SK-N-SH (cell line): ENCODE results near the gene KIZ. TPM values are rescaled to one million over a fixed set of nuclear protein-coding genes. Genes with fewer than 3 reads are reported as not detected.

Experiments used
- CTCF ChIA-PET: fragments of 300-600, 350-600 bp; formaldehyde crosslinking; extraction: SDS; loops from one replicate; lab custom pipeline; 2021; lab: Yijun Ruan, JAX
- POLR2A ChIA-PET: fragments of 350-600 bp; sonication (Branson Sonifier 250); formaldehyde crosslinking; extraction: SDS; loops from one replicate; lab custom pipeline; 2020; ENCODE audit warnings: antibody characterized with exemption, inconsistent platforms; lab: Yijun Ruan, JAX
- DNase-seq: peaks from one replicate; pipeline ENCODE4 v3.0.0; 2012
- H2AFZ ChIP-seq: fragments of 200-600 bp; sonication (generic); 2 replicates; pipeline ENCODE4 v1.8.1; 2016; ENCODE audit warnings: antibody characterized with exemption, mild to moderate bottlenecking, low read depth
- H3F3A ChIP-seq: fragments of 200-600 bp; sonication (generic); replicated peaks from 2 replicates; pipeline ENCODE3; 2016; ENCODE audit warnings: antibody characterized with exemption, mild to moderate bottlenecking; ENCODE audit not compliant: insufficient read depth
- H3K27ac ChIP-seq, 2 experiments: fragments of 200-500 bp in 1 of 2; fragments of 200-600 bp in 1 of 2; sonication (Bioruptor generic) in 1 of 2; sonication (generic), shearing (Covaris generic) in 1 of 2; 2 replicates each; pipeline versions ENCODE4 v1.5.1 to v1.6.1; 2014 to 2016; ENCODE audit warnings: low read depth in 2 of 2, inconsistent platforms in 1 of 2, low read length in 1 of 2, mild to moderate bottlenecking in 1 of 2, mixed read lengths in 1 of 2
- H3K27me3 ChIP-seq: fragments of 200-600 bp; sonication (generic), shearing (Covaris generic); 2 replicates; pipeline ENCODE4 v1.6.1; 2016; ENCODE audit warnings: mixed run types; ENCODE audit not compliant: insufficient read depth
- H3K36me3 ChIP-seq, 2 experiments: fragments of 200-500 bp in 1 of 2; fragments of 200-600 bp in 1 of 2; sonication (Bioruptor generic) in 1 of 2; sonication (generic) in 1 of 2; replicated peaks in 1 of 2; 2 replicates each; pipeline versions ENCODE3 to v1.5.1; 2014 to 2016; ENCODE audit warnings: low read length in 1 of 2, mild to moderate bottlenecking in 1 of 2; ENCODE audit not compliant: insufficient read depth in 2 of 2, control insufficient read depth in 1 of 2
- H3K4me1 ChIP-seq, 2 experiments: fragments of 200-500 bp in 1 of 2; fragments of 200-600 bp in 1 of 2; sonication (Bioruptor generic) in 1 of 2; sonication (generic), shearing (Covaris generic) in 1 of 2; 2 replicates each; pipeline versions ENCODE4 v1.5.1 to v1.6.1; 2014 to 2016; ENCODE audit warnings: low read depth in 1 of 2, low read length in 1 of 2, mixed run types in 1 of 2; ENCODE audit not compliant: insufficient read depth in 2 of 2, control insufficient read depth in 1 of 2
- H3K4me2 ChIP-seq: fragments of 200-600 bp; sonication (generic), shearing (Covaris generic); 2 replicates; pipeline ENCODE4 v1.6.1; 2017; ENCODE audit warnings: mixed run types
- H3K4me3 ChIP-seq, 2 experiments: fragments of 200-500 bp in 1 of 2; fragments of 200-600 bp in 1 of 2; sonication (Bioruptor generic) in 1 of 2; sonication (generic), shearing (Covaris generic) in 1 of 2; 2 replicates each; pipeline versions ENCODE4 v1.5.1 to v1.8.1; 2014 to 2016; ENCODE audit warnings: low read depth in 2 of 2, inconsistent platforms in 1 of 2, low read length in 1 of 2, mild to moderate bottlenecking in 1 of 2, mixed read lengths in 1 of 2, moderate library complexity in 1 of 2
- H3K79me2 ChIP-seq: fragments of 200-600 bp; sonication (generic); 2 replicates; pipeline ENCODE4 v1.8.1; 2017; ENCODE audit warnings: mild to moderate bottlenecking; ENCODE audit not compliant: insufficient read depth
- H3K9ac ChIP-seq: fragments of 200-600 bp; sonication (generic); 2 replicates; pipeline ENCODE4 v1.6.1; 2017; ENCODE audit warnings: mixed run types
- H3K9me2 ChIP-seq: fragments of 200-600 bp; sonication (generic); 2 replicates; pipeline ENCODE4 v1.6.1; 2017; ENCODE audit warnings: mixed run types
- H3K9me3 ChIP-seq: fragments of 200-600 bp; sonication (generic); 2 replicates; pipeline ENCODE4 v1.6.1; 2017; ENCODE audit warnings: mixed run types, mild to moderate bottlenecking, moderate library complexity
- H4K20me1 ChIP-seq: fragments of 200-600 bp; sonication (generic); 2 replicates; pipeline ENCODE4 v1.6.1; 2017; ENCODE audit warnings: mild to moderate bottlenecking, mixed run types; ENCODE audit not compliant: insufficient read depth
- FOXJ3 ChIP-seq: sonication (generic); formaldehyde crosslinking; IDR thresholded peaks from 2 replicates; pipeline ENCODE4 v1.5.1; 2020; ENCODE audit warnings: mild to moderate bottlenecking, missing genetic modification reagents
- FOXM1 ChIP-seq: IDR thresholded peaks from 2 replicates; pipeline ENCODE4 v1.4.0; 2012; ENCODE audit warnings: low read depth, mild to moderate bottlenecking
- GABPA ChIP-seq: IDR thresholded peaks from 2 replicates; pipeline ENCODE4 v1.4.0; 2012; ENCODE audit warnings: low read depth, mild to moderate bottlenecking
- GATA2 ChIP-seq: sonication (generic); formaldehyde crosslinking; IDR thresholded peaks from 2 replicates; pipeline ENCODE4 v1.5.0; 2020; ENCODE audit warnings: mild to moderate bottlenecking, missing genetic modification reagents
- MEF2A ChIP-seq: IDR thresholded peaks from 2 replicates; pipeline ENCODE4 v1.4.0; 2012; ENCODE audit warnings: low read depth, borderline replicate concordance
- MXI1 ChIP-seq: IDR thresholded peaks from 2 replicates; pipeline ENCODE4 v1.6.1; 2012; ENCODE audit warnings: mild to moderate bottlenecking, low read depth, low read length, improper control_type of control experiment
- NFIC ChIP-seq: IDR thresholded peaks from 2 replicates; pipeline ENCODE4 v1.4.0; 2012; ENCODE audit warnings: borderline replicate concordance
- POLR2AphosphoS5 ChIP-seq: IDR thresholded peaks from 2 replicates; pipeline ENCODE4 v1.6.1; 2012; ENCODE audit warnings: low read depth, low read length
- RCOR1 ChIP-seq: fragments of 150-350 bp; IDR thresholded peaks from 2 replicates; pipeline ENCODE4 v1.6.1; 2017; ENCODE audit warnings: antibody characterized with exemption, low read length
- RFX5 ChIP-seq: IDR thresholded peaks from 2 replicates; pipeline ENCODE4 v1.6.1; 2012; ENCODE audit warnings: mild to moderate bottlenecking, improper control_type of control experiment, low read length
- RXRA ChIP-seq: IDR thresholded peaks from 2 replicates; pipeline ENCODE4 v1.4.0; 2012; ENCODE audit warnings: low read depth, mild to moderate bottlenecking, borderline replicate concordance
- SIN3A ChIP-seq: IDR thresholded peaks from 2 replicates; pipeline ENCODE4 v1.6.1; 2012; ENCODE audit warnings: low read depth, mild to moderate bottlenecking, low read length, moderate library complexity, borderline replicate concordance
- TAF1 ChIP-seq: IDR thresholded peaks from 2 replicates; pipeline ENCODE4 v1.6.1; 2012; ENCODE audit warnings: low read depth, mild to moderate bottlenecking, low read length, moderate library complexity, borderline replicate concordance
- TEAD4 ChIP-seq: IDR thresholded peaks from 2 replicates; pipeline ENCODE4 v1.4.0; 2012; ENCODE audit warnings: mild to moderate bottlenecking, borderline replicate concordance; ENCODE audit not compliant: insufficient read depth
- YY1 ChIP-seq: IDR thresholded peaks from 2 replicates; pipeline ENCODE4 v1.4.0; 2012; ENCODE audit warnings: low read depth, mild to moderate bottlenecking
- WGBS: methylation state at CpG from one replicate; pipeline ENCODE4 v1.1.6; 2017; ENCODE audit warnings: low lambda C conversion rate; 5-methylcytosine and 5-hydroxymethylcytosine counted together
- polyA plus RNA-seq, 3 experiments: library from polyadenylated mRNA; depleted of rRNA; stranded (reverse); fragments of >200 nt; gene quantifications; 2 replicates each; pipeline ENCODE4 v1.2.3, GENCODE V29; 2012
- TF ChIP-seq, protein P1 (sequence below): IDR thresholded peaks from 2 replicates; pipeline ENCODE4 v1.4.0; 2012; ENCODE audit warnings: low read depth
- TF ChIP-seq, protein P2 (sequence below): IDR thresholded peaks from 2 replicates; pipeline ENCODE4 v1.4.0; 2012; ENCODE audit warnings: low read depth, borderline replicate concordance
- TF ChIP-seq, protein P3 (sequence below): IDR thresholded peaks from 2 replicates; pipeline ENCODE4 v1.4.0; 2012; ENCODE audit warnings: low read depth, borderline replicate concordance
- TF ChIP-seq, protein P4 (sequence below): IDR thresholded peaks from 2 replicates; pipeline ENCODE4 v1.6.1; 2012; ENCODE audit warnings: mild to moderate bottlenecking, low read depth, low read length, moderate library complexity

Gene KIZ
- polyA plus RNA-seq, 1 of the 3 experiments (the other 2 are of a cell fraction): 3.9 TPM

DNA sequence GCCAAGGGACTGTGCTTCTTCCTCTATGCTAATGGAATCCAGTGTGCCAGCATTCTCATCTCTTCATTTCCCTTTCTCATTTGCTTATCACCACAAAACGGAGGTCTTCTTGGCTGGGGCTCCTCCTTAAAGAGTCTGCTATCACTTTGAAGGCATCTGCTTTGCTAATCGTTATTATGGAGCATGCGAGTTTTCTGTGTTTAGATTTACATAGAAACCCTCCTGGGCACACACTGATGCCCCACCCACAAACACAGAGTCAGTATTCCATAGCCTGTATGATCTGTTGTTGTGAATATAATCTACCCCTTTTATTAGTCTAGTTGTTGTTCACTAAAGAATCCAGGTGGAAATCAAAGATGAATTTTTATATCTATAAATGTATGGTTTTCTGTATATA is 93.8 kb downstream of the KIZ start:
- no peaks in the 10 kb centered on the region for H3F3A ChIP-seq
- TF ChIP-seq NFIC (no peak), RXRA (no peak), FOXM1 (no peak)
- TF ChIP-seq, protein P1, sequence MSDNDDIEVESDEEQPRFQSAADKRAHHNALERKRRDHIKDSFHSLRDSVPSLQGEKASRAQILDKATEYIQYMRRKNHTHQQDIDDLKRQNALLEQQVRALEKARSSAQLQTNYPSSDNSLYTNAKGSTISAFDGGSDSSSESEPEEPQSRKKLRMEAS: no peak
- TF ChIP-seq, all 33 proteins: peak for 0
- no peaks in the 10 kb centered on the region for H3K9me3 ChIP-seq
- no peaks in the 10 kb centered on the region for H4K20me1 ChIP-seq
- H3K79me2 ChIP-seq: no peaks in the 10 kb centered on the region
- no peak overlapping the region for H3K27ac ChIP-seq
- DNase-seq: no peak
- no peak overlapping the region for H3K9ac ChIP-seq
- H2AFZ ChIP-seq: no peak overlapping the region
- CTCF ChIA-PET: interaction anchor here (1.0 to 5.7 kb wide), 2 partner anchors 16 to 383 kb away, joined by 4 to 47 read pairs; no protein-coding TSS in a partner anchor
- no peak overlapping the region for H3K4me2 ChIP-seq
- H3K4me1 ChIP-seq: peaks cover 0 to 3% of the 10 kb centered on the region in 2 experiments; a peak in 2 of 4 replicates
- no peaks in the 10 kb centered on the region for H3K27me3 ChIP-seq
- no peaks in the 10 kb centered on the region for H3K36me3 ChIP-seq
- POLR2A ChIA-PET: no interaction called here
- H3K9me2 ChIP-seq: no peaks in the 10 kb centered on the region
- H3K4me3 ChIP-seq: no peak overlapping the region
- WGBS: 67% methylated on average over 3 of the region's 3 CpGs

DNA sequence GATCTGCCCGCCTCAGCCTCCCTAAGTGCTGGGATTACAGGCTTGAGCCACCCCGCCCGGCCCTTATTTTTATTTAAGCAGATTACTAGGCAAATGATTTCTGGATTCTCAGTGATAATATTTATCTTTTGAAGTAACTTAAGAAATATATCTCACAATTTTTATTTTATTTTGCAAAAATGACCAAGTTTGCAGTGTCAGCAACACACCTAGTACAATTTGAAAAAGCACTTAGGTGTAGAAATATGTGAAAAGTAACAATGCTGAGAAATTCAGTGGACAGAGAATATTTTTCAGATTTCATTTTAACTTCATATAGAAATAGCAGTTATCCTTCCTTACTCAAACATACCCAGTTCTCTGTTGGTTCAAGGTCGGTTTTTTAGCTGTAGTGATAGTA is 98.3 kb downstream of the KIZ start:
- ChIA-PET CTCF (interaction anchor here (2.5 to 2.7 kb wide), 2 partner anchors 12 to 281 kb away, joined by 9 to 26 read pairs; no protein-coding TSS in a partner anchor), POLR2A (no interaction called here)
- peaks cover 0 to 3% of the 10 kb centered on the region in 2 experiments; a peak in 2 of 4 replicates for H3K4me1 ChIP-seq
- no peaks in the 10 kb centered on the region for H3K27me3 ChIP-seq
- no peaks in the 10 kb centered on the region for H3F3A ChIP-seq
- H3K4me2 ChIP-seq: no peak overlapping the region
- no peak overlapping the region for H2AFZ ChIP-seq
- H3K4me3 ChIP-seq: no peak overlapping the region
- H3K27ac ChIP-seq: no peak overlapping the region
- DNase-seq: no peak
- H4K20me1 ChIP-seq: no peaks in the 10 kb centered on the region
- no peaks in the 10 kb centered on the region for H3K36me3 ChIP-seq
- no peaks in the 10 kb centered on the region for H3K9me3 ChIP-seq
- no peak for TF ChIP-seq POLR2AphosphoS5
- TF ChIP-seq NFIC: no peak
- no peak for TF ChIP-seq MXI1
- TF ChIP-seq, protein P2, sequence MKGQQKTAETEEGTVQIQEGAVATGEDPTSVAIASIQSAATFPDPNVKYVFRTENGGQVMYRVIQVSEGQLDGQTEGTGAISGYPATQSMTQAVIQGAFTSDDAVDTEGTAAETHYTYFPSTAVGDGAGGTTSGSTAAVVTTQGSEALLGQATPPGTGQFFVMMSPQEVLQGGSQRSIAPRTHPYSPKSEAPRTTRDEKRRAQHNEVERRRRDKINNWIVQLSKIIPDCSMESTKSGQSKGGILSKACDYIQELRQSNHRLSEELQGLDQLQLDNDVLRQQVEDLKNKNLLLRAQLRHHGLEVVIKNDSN: no peak
- TF ChIP-seq GATA2 (CRISPR knock-in tag): no peak
- no peak for TF ChIP-seq GABPA
- no peak for TF ChIP-seq YY1
- no peak for TF ChIP-seq FOXJ3
- TF ChIP-seq, protein P3, sequence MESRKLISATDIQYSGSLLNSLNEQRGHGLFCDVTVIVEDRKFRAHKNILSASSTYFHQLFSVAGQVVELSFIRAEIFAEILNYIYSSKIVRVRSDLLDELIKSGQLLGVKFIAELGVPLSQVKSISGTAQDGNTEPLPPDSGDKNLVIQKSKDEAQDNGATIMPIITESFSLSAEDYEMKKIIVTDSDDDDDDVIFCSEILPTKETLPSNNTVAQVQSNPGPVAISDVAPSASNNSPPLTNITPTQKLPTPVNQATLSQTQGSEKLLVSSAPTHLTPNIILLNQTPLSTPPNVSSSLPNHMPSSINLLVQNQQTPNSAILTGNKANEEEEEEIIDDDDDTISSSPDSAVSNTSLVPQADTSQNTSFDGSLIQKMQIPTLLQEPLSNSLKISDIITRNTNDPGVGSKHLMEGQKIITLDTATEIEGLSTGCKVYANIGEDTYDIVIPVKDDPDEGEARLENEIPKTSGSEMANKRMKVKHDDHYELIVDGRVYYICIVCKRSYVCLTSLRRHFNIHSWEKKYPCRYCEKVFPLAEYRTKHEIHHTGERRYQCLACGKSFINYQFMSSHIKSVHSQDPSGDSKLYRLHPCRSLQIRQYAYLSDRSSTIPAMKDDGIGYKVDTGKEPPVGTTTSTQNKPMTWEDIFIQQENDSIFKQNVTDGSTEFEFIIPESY: no peak
- no peak for TF ChIP-seq FOXM1
- TF ChIP-seq RCOR1: no peak
- no peak for TF ChIP-seq MEF2A
- TF ChIP-seq TAF1: no peak
- no peak for TF ChIP-seq TEAD4
- TF ChIP-seq, protein P4, sequence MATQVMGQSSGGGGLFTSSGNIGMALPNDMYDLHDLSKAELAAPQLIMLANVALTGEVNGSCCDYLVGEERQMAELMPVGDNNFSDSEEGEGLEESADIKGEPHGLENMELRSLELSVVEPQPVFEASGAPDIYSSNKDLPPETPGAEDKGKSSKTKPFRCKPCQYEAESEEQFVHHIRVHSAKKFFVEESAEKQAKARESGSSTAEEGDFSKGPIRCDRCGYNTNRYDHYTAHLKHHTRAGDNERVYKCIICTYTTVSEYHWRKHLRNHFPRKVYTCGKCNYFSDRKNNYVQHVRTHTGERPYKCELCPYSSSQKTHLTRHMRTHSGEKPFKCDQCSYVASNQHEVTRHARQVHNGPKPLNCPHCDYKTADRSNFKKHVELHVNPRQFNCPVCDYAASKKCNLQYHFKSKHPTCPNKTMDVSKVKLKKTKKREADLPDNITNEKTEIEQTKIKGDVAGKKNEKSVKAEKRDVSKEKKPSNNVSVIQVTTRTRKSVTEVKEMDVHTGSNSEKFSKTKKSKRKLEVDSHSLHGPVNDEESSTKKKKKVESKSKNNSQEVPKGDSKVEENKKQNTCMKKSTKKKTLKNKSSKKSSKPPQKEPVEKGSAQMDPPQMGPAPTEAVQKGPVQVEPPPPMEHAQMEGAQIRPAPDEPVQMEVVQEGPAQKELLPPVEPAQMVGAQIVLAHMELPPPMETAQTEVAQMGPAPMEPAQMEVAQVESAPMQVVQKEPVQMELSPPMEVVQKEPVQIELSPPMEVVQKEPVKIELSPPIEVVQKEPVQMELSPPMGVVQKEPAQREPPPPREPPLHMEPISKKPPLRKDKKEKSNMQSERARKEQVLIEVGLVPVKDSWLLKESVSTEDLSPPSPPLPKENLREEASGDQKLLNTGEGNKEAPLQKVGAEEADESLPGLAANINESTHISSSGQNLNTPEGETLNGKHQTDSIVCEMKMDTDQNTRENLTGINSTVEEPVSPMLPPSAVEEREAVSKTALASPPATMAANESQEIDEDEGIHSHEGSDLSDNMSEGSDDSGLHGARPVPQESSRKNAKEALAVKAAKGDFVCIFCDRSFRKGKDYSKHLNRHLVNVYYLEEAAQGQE: no peak
- no peak for TF ChIP-seq SIN3A
- TF ChIP-seq, protein P1: no peak
- no peak for TF ChIP-seq RFX5
- H3K9ac ChIP-seq: no peak overlapping the region
- no peaks in the 10 kb centered on the region for H3K79me2 ChIP-seq
- WGBS: 81% methylated on average over 4 of the region's 4 CpGs
- H3K9me2 ChIP-seq: no peaks in the 10 kb centered on the region
